Activated CD4-positive, CD25-positive, alpha-beta regulatory T cell treated with anti-CD3 and anti-CD28 coated beads, Interleukin-2, amount 50 U/mL, for 16 hours (primary cell): ENCODE measurements around the gene FARP1.

Experiments used
- DNase-seq: peaks from one replicate; pipeline ENCODE4 v3.0.0-alpha.2; 2020; ENCODE audit warnings: low read depth, low spot score

FARP1 gene

GRCh38 chr13:98420554-98421175, 277.8 kb downstream of the FARP1 start:
- no peak for DNase-seq

GRCh38 chr13:98422046-98422445, 279.2 kb downstream of the FARP1 start:
- no peak for DNase-seq

- no peak for DNase-seq
These were observed 280.5 kb downstream of the FARP1 start for GRCh38 chr13:98423417-98423816.

GRCh38 chr13:98427331-98427995, 284.6 kb downstream of the FARP1 start:
- no peak for DNase-seq

GRCh38 chr13:98428256-98428966, 285.5 kb downstream of the FARP1 start:
- no peak for DNase-seq

- DNase-seq: no peak
These were observed 286.2 kb downstream of the FARP1 start for GRCh38 chr13:98429081-98429480.

- DNase-seq: no peak
These were observed 286.6 kb downstream of the FARP1 start for GRCh38 chr13:98429531-98429930.

- no peak for DNase-seq
These were observed 287.3 kb downstream of the FARP1 start for GRCh38 chr13:98429977-98430736.

GRCh38 chr13:98432638-98433037, 289.7 kb downstream of the FARP1 start:
- DNase-seq: no peak

- no peak for DNase-seq
These were observed 290.8 kb downstream of the FARP1 start for GRCh38 chr13:98433654-98434053.

GRCh38 chr13:98434060-98434459, 291.2 kb downstream of the FARP1 start:
- no peak for DNase-seq

GRCh38 chr13:98435376-98435775, 292.5 kb downstream of the FARP1 start:
- DNase-seq: no peak

GRCh38 chr13:98436233-98436910, 293.5 kb downstream of the FARP1 start:
- no peak for DNase-seq

GRCh38 chr13:98438246-98439125, 295.6 kb downstream of the FARP1 start:
- DNase-seq: no peak

GRCh38 chr13:98439126-98439828, 296.4 kb downstream of the FARP1 start:
- no peak for DNase-seq

- no peak for DNase-seq
These were observed 297.0 kb downstream of the FARP1 start for GRCh38 chr13:98439896-98440295.

GRCh38 chr13:98440390-98441055, 297.6 kb downstream of the FARP1 start:
- DNase-seq: no peak

GRCh38 chr13:98441056-98441676, 298.3 kb downstream of the FARP1 start:
- DNase-seq: no peak
